Astrocyte (in vitro differentiated cells and primary cell): ENCODE data around the gene C1orf174. TPM values are rescaled to one million over a fixed set of nuclear protein-coding genes. Genes with fewer than 3 reads are reported as not detected.

Source experiments
- DNase-seq: peaks from one replicate; pipeline ENCODE4 v3.0.0-alpha.2; 2010; ENCODE audit warnings: low read depth
- FAIRE-seq: peaks from 2 replicates; lab custom pipeline; 2011; peaks lifted over from hg19 to GRCh38; lab: Jason Lieb, UNC
- H2AFZ ChIP-seq: 2 replicates; pipeline ENCODE4 v1.6.0; 2012; ENCODE audit warnings: low read depth, low read length, inconsistent platforms
- H3K27ac ChIP-seq: 2 replicates; pipeline ENCODE4 v1.5.1; 2011; ENCODE audit warnings: low read depth, low read length, inconsistent platforms
- H3K27me3 ChIP-seq: 2 replicates; pipeline ENCODE4 v1.6.0; 2011; ENCODE audit warnings: low read length, inconsistent platforms; ENCODE audit not compliant: insufficient read depth
- H3K36me3 ChIP-seq: 2 replicates; pipeline ENCODE4 v1.5.1; 2011; ENCODE audit warnings: low read length, inconsistent platforms; ENCODE audit not compliant: insufficient read depth
- H3K4me1 ChIP-seq: 2 replicates; pipeline ENCODE4 v1.5.1; 2011; ENCODE audit warnings: low read length, inconsistent platforms; ENCODE audit not compliant: insufficient read depth
- H3K4me2 ChIP-seq: 2 replicates; pipeline ENCODE4 v1.6.0; 2012; ENCODE audit warnings: low read length, inconsistent platforms
- H3K4me3 ChIP-seq: 2 replicates; pipeline ENCODE4 v1.5.1; 2011; ENCODE audit warnings: low read depth, mild to moderate bottlenecking, low read length, inconsistent platforms; ENCODE audit not compliant: insufficient read depth
- H3K79me2 ChIP-seq: 2 replicates; pipeline ENCODE4 v1.6.0; 2012; ENCODE audit warnings: mild to moderate bottlenecking, low read length, inconsistent platforms; ENCODE audit not compliant: insufficient read depth
- H3K9ac ChIP-seq: 2 replicates; pipeline ENCODE4 v1.6.0; 2012; ENCODE audit warnings: mild to moderate bottlenecking, low read length, inconsistent platforms
- H3K9me3 ChIP-seq: 2 replicates; pipeline ENCODE4 v1.5.1; 2012; ENCODE audit warnings: low read depth, mild to moderate bottlenecking, low read length, inconsistent platforms; ENCODE audit not compliant: insufficient read depth
- H4K20me1 ChIP-seq: 2 replicates; pipeline ENCODE4 v1.6.0; 2012; ENCODE audit warnings: low read length, inconsistent platforms; ENCODE audit not compliant: insufficient read depth
- H3K27ac Mint-ChIP-seq: one replicate; pipeline ENCODE4 v1.8.0; 2021; ENCODE audit warnings: mild to moderate bottlenecking, mixed read lengths; ENCODE audit not compliant: unreplicated experiment
- H3K27me3 Mint-ChIP-seq: one replicate; pipeline ENCODE4 v1.8.0; 2021; ENCODE audit warnings: low read depth, mixed read lengths; ENCODE audit not compliant: unreplicated experiment
- H3K36me3 Mint-ChIP-seq: one replicate; pipeline ENCODE4 v1.8.0; 2021; ENCODE audit warnings: low read depth, mixed read lengths; ENCODE audit not compliant: unreplicated experiment
- H3K4me1 Mint-ChIP-seq: one replicate; pipeline ENCODE4 v1.8.0; 2021; ENCODE audit warnings: low read depth, mixed read lengths; ENCODE audit not compliant: unreplicated experiment
- H3K4me3 Mint-ChIP-seq: one replicate; pipeline ENCODE4 v1.8.0; 2021; ENCODE audit warnings: mild to moderate bottlenecking, moderate library complexity, mixed read lengths; ENCODE audit not compliant: unreplicated experiment
- H3K9me3 Mint-ChIP-seq: one replicate; pipeline ENCODE4 v1.8.0; 2021; ENCODE audit warnings: mild to moderate bottlenecking, mixed read lengths; ENCODE audit not compliant: unreplicated experiment
- CTCF ChIP-seq: IDR thresholded peaks from 2 replicates; pipeline ENCODE4 v1.5.1; 2011; ENCODE audit warnings: low read depth, mild to moderate bottlenecking, inconsistent platforms, low read length, moderate library complexity; ENCODE audit not compliant: insufficient read depth
- EZH2 ChIP-seq: IDR thresholded peaks from 2 replicates; pipeline ENCODE4 v1.6.1; 2012; ENCODE audit warnings: mild to moderate bottlenecking, low read length, inconsistent platforms; ENCODE audit not compliant: insufficient read depth
- total RNA-seq: library from RNA; stranded (reverse); gene quantifications from 2 replicates; pipeline ENCODE4 v1.2.1, GENCODE V29; 2021

Gene C1orf174
- total RNA-seq, 1 donor from 2014 or later: 26.1 TPM

GRCh38 chr1:3911981-3912808 lies 12.1 kb upstream of the C1orf174 start:
- no peaks in the 10 kb centered on the region for H3K36me3 Mint-ChIP-seq
- no peak overlapping the region for H3K27ac Mint-ChIP-seq

DNA sequence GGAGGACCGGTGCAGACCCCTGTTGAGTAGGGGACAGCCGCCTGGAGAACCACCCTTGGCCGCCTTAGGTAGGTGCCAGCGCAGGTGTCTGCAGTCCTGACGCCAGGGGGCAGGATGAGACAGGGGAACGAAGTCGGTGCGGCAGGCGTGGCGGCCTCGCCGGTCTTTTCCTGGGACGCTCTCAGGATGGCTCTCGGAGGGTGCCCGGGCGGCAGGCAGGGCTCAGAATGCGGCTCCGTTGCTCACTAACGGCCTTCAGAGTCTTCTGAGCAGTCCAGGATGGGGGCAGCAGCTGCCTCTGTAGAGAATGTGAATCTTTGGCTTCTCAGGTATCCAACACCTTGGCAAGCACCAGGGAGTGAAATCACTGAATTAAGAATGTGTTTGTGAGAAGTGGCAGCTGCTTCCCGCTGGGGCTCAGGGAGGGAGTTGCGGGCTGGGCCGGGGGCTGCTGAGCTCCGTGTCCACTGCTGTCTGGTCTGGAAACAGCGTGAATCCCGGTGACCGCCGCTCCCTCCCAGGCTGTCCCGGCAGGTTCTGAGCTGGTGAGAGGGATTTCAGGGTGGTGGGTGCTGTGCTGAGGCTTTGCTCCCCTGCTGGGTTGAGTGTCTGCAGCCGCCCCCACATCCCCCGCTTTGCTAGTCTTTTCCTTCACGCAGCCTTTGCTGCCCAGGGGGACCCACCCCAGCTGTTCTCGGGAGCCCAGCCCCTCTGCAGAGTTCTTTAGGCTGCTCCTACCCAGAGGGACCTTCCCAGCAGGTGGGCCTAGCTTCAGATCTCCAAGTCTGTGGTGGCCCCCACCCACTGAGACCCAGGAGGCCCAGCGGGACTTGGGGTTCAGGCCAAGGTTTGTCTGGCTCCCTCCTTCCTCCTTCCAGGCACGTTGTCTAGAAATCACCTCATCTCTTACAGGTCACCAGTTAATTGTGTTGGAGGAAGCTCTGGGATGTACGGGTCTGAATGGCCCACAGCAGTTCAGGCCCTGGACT lies 11.1 kb upstream of the C1orf174 start:
- peaks cover 28% of the 10 kb centered on the region for H3K27me3 Mint-ChIP-seq
- no peak for DNase-seq
- H3K4me3 ChIP-seq: no peak overlapping the region
- no peaks in the 10 kb centered on the region for H3K9me3 Mint-ChIP-seq
- H3K4me2 ChIP-seq: peak overlapping the region; percentile 59
- H3K4me1 ChIP-seq: no peaks in the 10 kb centered on the region
- H3K36me3 Mint-ChIP-seq: peaks cover 2% of the 10 kb centered on the region
- H3K36me3 ChIP-seq: no peaks in the 10 kb centered on the region
- FAIRE-seq: no peak
- H3K27ac ChIP-seq: no peak overlapping the region
- no peaks in the 10 kb centered on the region for H3K79me2 ChIP-seq
- no peaks in the 10 kb centered on the region for H3K4me1 Mint-ChIP-seq
- TF ChIP-seq EZH2: no peak
- peak; percentile 34 for TF ChIP-seq CTCF
- no peak overlapping the region for H3K4me3 Mint-ChIP-seq
- no peak overlapping the region for H3K9ac ChIP-seq
- H2AFZ ChIP-seq: no peak overlapping the region
- no peaks in the 10 kb centered on the region for H3K9me3 ChIP-seq
- no peaks in the 10 kb centered on the region for H4K20me1 ChIP-seq
- H3K27ac Mint-ChIP-seq: no peak overlapping the region
- peaks cover 4% of the 10 kb centered on the region for H3K27me3 ChIP-seq

More at GRCh38 chr1:3911981-3912808, 12.1 kb upstream of the C1orf174 start:
- no peak for TF ChIP-seq CTCF
- TF ChIP-seq EZH2: no peak
- Mint-ChIP-seq H3K4me3 (no peak overlapping the region), H3K9me3 (no peaks in the 10 kb centered on the region), H3K27me3 (peaks cover 28% of the 10 kb centered on the region), H3K4me1 (no peaks in the 10 kb centered on the region)
- no peak overlapping the region for H3K4me2 ChIP-seq
- FAIRE-seq (no peak), DNase-seq (no peak)
- no peak overlapping the region for H2AFZ ChIP-seq
- H3K4me1 ChIP-seq: no peaks in the 10 kb centered on the region
- H3K27me3 ChIP-seq: peaks cover 4% of the 10 kb centered on the region
- no peak overlapping the region for H3K4me3 ChIP-seq
- H4K20me1 ChIP-seq: no peaks in the 10 kb centered on the region
- H3K9ac ChIP-seq: no peak overlapping the region
- no peaks in the 10 kb centered on the region for H3K79me2 ChIP-seq
- no peaks in the 10 kb centered on the region for H3K9me3 ChIP-seq
- H3K27ac ChIP-seq: no peak overlapping the region
- no peaks in the 10 kb centered on the region for H3K36me3 ChIP-seq
